Transverse colon (tissue), 4 donors: ENCODE data around the gene NSMF. TPM values are rescaled to one million over a fixed set of nuclear protein-coding genes. Genes with fewer than 3 reads are reported as not detected.

Source experiments
- DNase-seq: peaks from one replicate; pipeline ENCODE4 v3.0.0-alpha.2; 2019
- H3K27ac ChIP-seq, 4 donors: fragments of 200-600 bp; sonication (generic); 2 replicates each; pipeline ENCODE4 v1.5.1; 2016 to 2018; ENCODE audit warnings: inconsistent platforms in 4 of 4
- H3K27me3 ChIP-seq: fragments of 200-600 bp; sonication (generic); 2 replicates; pipeline ENCODE4 v1.5.1; 2017; ENCODE audit warnings: inconsistent platforms
- H3K36me3 ChIP-seq, 4 donors: fragments of 200-600 bp; sonication (generic); 2 replicates each; pipeline ENCODE4 v1.5.1; 2017 to 2019; ENCODE audit warnings: inconsistent platforms in 4 of 4
- H3K4me1 ChIP-seq, 4 donors: fragments of 200-600 bp; sonication (generic); 2 replicates each; pipeline ENCODE4 v1.5.1; 2017 to 2020; ENCODE audit warnings: inconsistent platforms in 4 of 4
- H3K4me3 ChIP-seq, 4 donors: fragments of 200-600 bp; sonication (generic); 1 replicate in 1 of 4; 2 replicates in 3 of 4; pipeline versions ENCODE4 v1.5.1 to v1.6.1; 2017 to 2019; ENCODE audit warnings: inconsistent platforms in 4 of 4
- H3K9me3 ChIP-seq, 2 donors: fragments of 200-600 bp; sonication (generic); 2 replicates each; pipeline ENCODE4 v1.5.1; 2017 to 2019; ENCODE audit warnings: inconsistent platforms in 2 of 2
- EP300 ChIP-seq: sonication (generic); formaldehyde crosslinking; IDR thresholded peaks from one replicate; pipeline ENCODE4 v1.6.1; 2017; ENCODE audit warnings: antibody characterized with exemption, low read depth
- POLR2A ChIP-seq: fragments of 450-650 bp; IDR thresholded peaks from one replicate; pipeline ENCODE4 v1.6.1; 2016; ENCODE audit warnings: antibody characterized with exemption, mild to moderate bottlenecking, moderate library complexity
- POLR2AphosphoS5 ChIP-seq, 3 donors: sonication (generic); formaldehyde crosslinking; IDR thresholded peaks; one replicate each; pipeline ENCODE4 v1.6.1; 2016; ENCODE audit warnings: antibody characterized with exemption in 3 of 3
- WGBS, 2 donors: methylation state at CpG; one replicate each; pipeline ENCODE4 v1.1.5; 2018; ENCODE audit warnings: low coverage in 1 of 2; 5-methylcytosine and 5-hydroxymethylcytosine counted together
- in situ Hi-C, 4 donors: fragments of 200-750 bp; cut with MboI; loops; one replicate each; pipeline versions ENCODE4 v1.15.0 to v1.15.1; 2017; ENCODE audit warnings: low sequenced_read_pairs in 3 of 4, low pct_ligation_motif_present in 1 of 4, low pct_unique_long_range_greater_than_20kb in 1 of 4
- intact Hi-C: fragments of 100-400 bp; cut with DNase I; formaldehyde crosslinking; loops from one replicate; pipeline ENCODE4 v1.15.1; 2023; ENCODE audit warnings: low total_unique reads
- total RNA-seq, 4 donors: library from RNA; depleted of rRNA; stranded (reverse); fragments of >200 nt; gene quantifications; one replicate each; pipeline ENCODE4 v1.1.0, GENCODE V29; 2016
- TF ChIP-seq, protein P1 (sequence below), 5 experiments: fragments of 200-600 bp in 3 of 5; fragments of 450-650 bp in 2 of 5; sonication (generic) in 3 of 5; IDR thresholded peaks; 1 replicate in 2 of 5; 2 replicates in 3 of 5; pipeline ENCODE4 v1.5.1; 2016 to 2017; ENCODE audit warnings: antibody characterized with exemption in 5 of 5, inconsistent platforms in 3 of 5, mild to moderate bottlenecking in 2 of 5, moderate library complexity in 1 of 5

Gene NSMF
- total RNA-seq, 4 donors from 2014 or later: 44.6 to 130 (median 55.2) TPM

DNA sequence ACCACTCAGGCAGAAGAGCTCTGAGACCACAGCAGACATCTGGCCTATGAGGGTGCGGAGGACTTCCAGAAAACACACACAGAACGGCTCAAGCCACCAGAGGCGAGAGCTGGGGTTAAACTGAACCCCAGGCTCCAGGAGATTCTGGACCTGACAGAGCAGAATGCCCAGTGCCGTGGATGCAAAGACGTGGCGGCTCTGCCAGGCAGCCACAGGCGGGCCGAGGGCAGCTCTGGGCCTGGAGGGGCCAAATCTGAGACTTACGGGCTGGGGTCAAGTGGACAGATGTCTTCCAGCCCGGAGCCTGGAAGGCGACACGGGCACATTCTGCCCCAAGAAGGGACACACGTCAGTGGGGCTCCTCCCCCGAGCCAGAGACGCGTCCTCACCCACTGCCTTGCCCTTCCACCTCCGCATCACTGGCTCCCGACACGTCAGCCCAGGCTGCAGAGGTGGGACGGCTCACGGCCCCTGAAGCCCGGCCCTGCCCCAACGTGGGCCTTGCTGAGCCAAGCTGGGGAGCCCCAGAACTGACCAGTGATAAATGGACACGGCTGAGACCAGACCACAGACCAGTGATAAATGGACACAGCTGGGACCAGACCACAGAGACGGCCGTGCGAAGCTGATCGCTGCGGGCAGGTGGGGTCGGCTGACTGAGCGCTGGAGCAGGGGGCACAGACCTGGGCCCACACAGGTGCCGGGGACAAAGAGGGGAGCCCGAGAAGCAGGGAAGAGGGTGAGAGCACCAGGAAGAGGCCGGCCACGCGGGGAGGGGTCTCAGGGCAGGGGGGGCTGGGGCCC lies 40.9 kb upstream of the NSMF start:
- TF ChIP-seq POLR2A: no peak
- no peak for TF ChIP-seq EP300
- TF ChIP-seq POLR2AphosphoS5 (IDR thresholded peaks at IDR 0.05): no peak
- TF ChIP-seq, protein P1, sequence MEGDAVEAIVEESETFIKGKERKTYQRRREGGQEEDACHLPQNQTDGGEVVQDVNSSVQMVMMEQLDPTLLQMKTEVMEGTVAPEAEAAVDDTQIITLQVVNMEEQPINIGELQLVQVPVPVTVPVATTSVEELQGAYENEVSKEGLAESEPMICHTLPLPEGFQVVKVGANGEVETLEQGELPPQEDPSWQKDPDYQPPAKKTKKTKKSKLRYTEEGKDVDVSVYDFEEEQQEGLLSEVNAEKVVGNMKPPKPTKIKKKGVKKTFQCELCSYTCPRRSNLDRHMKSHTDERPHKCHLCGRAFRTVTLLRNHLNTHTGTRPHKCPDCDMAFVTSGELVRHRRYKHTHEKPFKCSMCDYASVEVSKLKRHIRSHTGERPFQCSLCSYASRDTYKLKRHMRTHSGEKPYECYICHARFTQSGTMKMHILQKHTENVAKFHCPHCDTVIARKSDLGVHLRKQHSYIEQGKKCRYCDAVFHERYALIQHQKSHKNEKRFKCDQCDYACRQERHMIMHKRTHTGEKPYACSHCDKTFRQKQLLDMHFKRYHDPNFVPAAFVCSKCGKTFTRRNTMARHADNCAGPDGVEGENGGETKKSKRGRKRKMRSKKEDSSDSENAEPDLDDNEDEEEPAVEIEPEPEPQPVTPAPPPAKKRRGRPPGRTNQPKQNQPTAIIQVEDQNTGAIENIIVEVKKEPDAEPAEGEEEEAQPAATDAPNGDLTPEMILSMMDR (IDR thresholded peaks at IDR 0.05): no peak
- no peak overlapping the region for H3K4me3 ChIP-seq
- no peaks in the 10 kb centered on the region for H3K36me3 ChIP-seq
- in situ Hi-C loops: no loop called here
- intact Hi-C loops: no loop called here
- H3K27ac ChIP-seq: no peak overlapping the region
- 94 to 100% methylated on average over 1 to 36 of the region's 36 CpGs for WGBS, 2 donors
- no peaks in the 10 kb centered on the region for H3K9me3 ChIP-seq
- no peak for DNase-seq
- no peaks in the 10 kb centered on the region for H3K4me1 ChIP-seq
- H3K27me3 ChIP-seq: no peaks in the 10 kb centered on the region

DNA sequence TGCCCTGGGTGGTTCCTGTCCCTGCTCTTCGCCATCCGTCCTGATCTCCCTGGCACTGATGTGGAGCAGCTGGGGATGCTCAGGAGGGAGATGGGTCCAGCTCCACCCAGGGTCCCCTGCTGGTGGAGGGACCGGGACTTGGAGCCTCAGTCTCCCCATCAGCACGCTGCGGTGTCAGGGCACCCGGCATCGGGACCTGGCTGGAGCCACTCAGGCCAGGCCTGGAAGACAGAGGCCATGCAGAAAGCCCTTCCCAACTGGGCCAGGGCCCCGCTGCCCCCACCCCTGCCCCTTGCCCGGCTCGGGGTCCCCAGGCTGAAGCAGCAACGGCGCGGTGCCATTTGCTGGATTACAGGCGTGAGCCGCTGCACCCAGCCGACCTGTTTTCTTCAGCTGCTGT lies 40.3 kb upstream of the NSMF start:
- H3K9me3 ChIP-seq: no peaks in the 10 kb centered on the region
- TF ChIP-seq, protein P1 (IDR thresholded peaks at IDR 0.05): no peak
- TF ChIP-seq POLR2A: no peak
- no peaks in the 10 kb centered on the region for H3K36me3 ChIP-seq
- H3K4me3 ChIP-seq: no peak overlapping the region
- H3K27me3 ChIP-seq: no peaks in the 10 kb centered on the region
- peaks cover 0 to under 1% (median 0%) of the 10 kb centered on the region in 4 donors for H3K4me1 ChIP-seq
- intact Hi-C loops: no loop called here
- in situ Hi-C loops: no loop called here
- 92% methylated on average over 13 of the region's 16 CpGs; no CpG with 5 or more reads in 1 of the 2 donors for WGBS, 2 donors
- no peak for DNase-seq
- no peak overlapping the region for H3K27ac ChIP-seq

DNA sequence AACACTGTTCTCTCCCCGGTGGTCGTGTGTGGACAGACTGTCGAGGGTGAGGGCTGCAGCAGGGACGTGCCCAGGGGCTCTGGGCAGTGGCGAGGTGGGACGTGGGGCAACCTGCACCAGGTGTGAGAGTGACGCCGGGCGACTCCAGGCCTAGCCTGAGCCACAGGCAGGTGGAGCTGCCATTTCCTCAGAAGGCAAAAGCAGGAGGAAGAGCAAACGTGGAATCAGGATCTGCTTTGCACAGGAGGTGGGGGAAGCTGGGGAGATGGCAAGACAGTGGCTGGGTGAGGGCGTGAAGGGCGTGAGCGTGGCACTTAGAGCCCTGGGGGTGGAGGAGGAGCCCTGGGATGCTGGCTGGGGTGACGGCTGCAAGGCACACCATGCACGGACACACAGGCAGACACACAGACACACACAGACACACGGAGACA lies 39.6 kb upstream of the NSMF start:
- DNase-seq: no peak
- 91% methylated on average over 16 of the region's 16 CpGs; no CpG with 5 or more reads in 1 of the 2 donors for WGBS, 2 donors
- no peak overlapping the region for H3K27ac ChIP-seq
- H3K27me3 ChIP-seq: no peaks in the 10 kb centered on the region
- peaks cover 0 to 8% (median 5%) of the 10 kb centered on the region in 4 donors for H3K4me1 ChIP-seq
- in situ Hi-C loops (no loop called here), intact Hi-C loops (no loop called here)
- H3K9me3 ChIP-seq: no peaks in the 10 kb centered on the region
- no peak overlapping the region for H3K4me3 ChIP-seq
- no peak for TF ChIP-seq EP300
- no peak for TF ChIP-seq POLR2AphosphoS5 (IDR thresholded peaks at IDR 0.05)
- TF ChIP-seq POLR2A: no peak
- TF ChIP-seq, protein P1 (IDR thresholded peaks at IDR 0.05): no peak
- no peaks in the 10 kb centered on the region for H3K36me3 ChIP-seq

DNA sequence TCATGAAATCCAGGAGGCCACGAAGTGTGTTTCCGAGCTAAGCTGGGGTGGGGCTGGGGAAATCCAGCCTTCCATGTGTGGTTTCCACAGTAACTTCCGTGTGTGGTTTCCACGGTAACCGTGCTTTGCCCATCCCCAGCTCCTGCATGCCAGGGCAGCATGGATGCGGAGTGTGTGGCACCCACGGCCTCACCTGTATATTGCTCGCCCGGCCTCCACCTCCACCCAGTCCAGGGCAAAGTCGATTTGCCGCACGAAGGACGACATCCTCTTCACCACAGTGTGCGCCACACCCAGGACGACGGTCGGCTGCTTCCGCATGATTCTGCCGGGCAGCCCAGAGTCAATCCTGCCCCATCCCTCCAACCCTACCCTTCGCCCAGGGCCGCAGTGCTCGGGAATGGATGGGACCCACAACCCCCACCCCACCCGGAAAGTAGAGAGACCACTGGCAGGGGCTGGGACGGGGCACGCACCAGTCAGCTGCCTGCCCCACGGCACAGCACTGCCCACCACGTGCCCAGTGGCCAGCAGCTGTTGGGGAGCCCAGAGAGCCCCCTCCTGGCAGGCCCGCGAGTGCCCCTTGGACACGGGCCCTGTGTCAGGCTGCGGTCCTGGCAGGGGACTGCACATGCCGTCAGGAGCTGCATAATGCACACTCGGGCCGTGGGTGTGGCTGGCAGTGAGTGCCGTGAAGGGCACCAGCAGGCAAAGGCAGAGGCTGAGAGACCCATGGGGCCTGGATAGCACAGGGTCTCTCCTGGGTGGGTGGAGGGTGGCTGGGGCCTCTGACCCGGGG lies 39.0 kb upstream of the NSMF start:
- no peak overlapping the region for H3K4me3 ChIP-seq
- H3K27ac ChIP-seq: no peak overlapping the region
- peaks cover 0 to 10% (median 9%) of the 10 kb centered on the region in 4 donors for H3K4me1 ChIP-seq
- H3K36me3 ChIP-seq: no peaks in the 10 kb centered on the region
- TF ChIP-seq POLR2A (no peak), POLR2AphosphoS5 (IDR thresholded peaks at IDR 0.05) (no peak), EP300 (no peak)
- TF ChIP-seq, protein P1 (IDR thresholded peaks at IDR 0.05): no peak
- no peaks in the 10 kb centered on the region for H3K27me3 ChIP-seq
- intact Hi-C loops: no loop called here
- in situ Hi-C loops: no loop called here
- 92% methylated on average over 22 of the region's 36 CpGs; no CpG with 5 or more reads in 1 of the 2 donors for WGBS, 2 donors
- no peaks in the 10 kb centered on the region for H3K9me3 ChIP-seq
- DNase-seq: no peak
